ENCODE results near the gene HNF4A.
"Not testable (repeated sequence)": the region's sequence is repeated elsewhere in the genome, so short reads cannot be mapped to it uniquely, and the experiment has no call there.

Gene HNF4A

DNA sequence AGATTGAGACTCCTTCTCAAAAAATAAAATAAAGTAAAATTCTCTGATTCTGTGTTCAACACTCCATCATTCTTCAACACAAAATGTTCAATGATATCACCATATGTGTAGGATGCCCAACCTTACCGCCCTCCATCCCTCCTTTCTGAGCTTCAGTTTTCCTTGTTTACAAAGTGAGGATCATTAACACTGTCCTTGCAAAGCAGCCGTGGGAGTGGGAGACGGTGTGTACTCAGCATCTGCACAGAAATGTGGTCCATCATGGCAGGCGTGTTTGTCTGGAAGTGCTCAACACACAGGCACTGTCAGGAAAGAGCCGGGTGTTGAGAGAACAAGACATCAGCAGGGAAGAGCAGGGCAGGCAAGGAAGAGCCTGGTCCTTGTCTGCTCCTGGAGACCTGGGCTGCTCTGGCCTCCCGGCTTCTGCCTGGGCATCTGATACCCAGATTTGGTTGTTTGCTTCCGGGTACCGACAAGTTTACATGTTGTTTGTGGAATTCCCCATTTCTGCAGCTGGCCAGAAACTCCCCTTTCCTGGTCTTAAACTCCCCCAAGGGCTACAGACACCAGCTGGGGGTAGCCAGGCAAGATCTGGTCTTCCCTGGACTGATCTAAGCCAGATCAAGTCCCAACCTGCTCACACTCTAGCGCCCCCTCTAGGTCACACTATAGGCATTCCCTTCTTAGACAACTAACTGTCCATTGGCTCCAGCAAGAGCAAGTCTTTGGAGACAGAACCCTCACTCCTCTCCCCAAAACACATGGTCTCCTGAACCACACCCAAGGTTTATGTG is 93.5 kb downstream of the HNF4A start:
- no peak for DNase-seq

GRCh38 chr20:44449864-44450263 is 94.4 kb downstream of the HNF4A start:
- DNase-seq = no peak

GRCh38 chr20:44450281-44450889 is 94.9 kb downstream of the HNF4A start:
- DNase-seq = no peak

- no peak for DNase-seq
Measured at GRCh38 chr20:44450903-44451450, 95.5 kb downstream of the HNF4A start.

DNA sequence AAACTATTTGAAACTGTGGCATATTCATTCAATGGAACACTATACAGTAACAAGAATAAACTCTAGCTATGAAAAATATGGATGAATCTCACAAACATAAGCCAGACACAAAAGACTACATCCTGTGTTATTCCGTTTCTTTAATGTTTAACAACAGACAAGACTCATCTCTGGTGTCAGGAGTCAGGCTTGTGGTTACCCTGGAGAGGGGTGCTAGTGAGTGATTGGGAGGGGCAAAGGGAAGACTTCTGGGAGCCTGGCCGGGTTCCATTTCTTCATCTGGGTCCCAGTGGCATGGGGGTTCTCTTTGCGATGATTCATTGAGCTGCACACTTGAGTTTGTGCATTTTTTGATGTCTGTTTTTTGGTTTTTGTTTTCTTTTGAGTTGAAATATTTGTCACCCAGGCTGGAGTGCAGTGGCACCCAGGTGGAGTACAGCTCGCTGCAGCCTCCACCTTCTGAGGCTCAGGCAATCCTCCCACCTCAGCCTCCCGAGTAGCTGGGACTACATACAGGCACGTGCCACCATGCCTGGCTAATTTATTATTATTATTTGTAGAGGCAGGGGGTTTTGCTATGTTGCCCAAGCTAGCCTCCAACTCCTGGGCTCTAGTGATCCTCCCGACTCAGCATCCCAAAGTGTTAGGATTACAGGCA is 98.9 kb downstream of the HNF4A start:
- no peak for DNase-seq

GRCh38 chr20:44455126-44455525 is 99.6 kb downstream of the HNF4A start:
- no peak for DNase-seq

DNA sequence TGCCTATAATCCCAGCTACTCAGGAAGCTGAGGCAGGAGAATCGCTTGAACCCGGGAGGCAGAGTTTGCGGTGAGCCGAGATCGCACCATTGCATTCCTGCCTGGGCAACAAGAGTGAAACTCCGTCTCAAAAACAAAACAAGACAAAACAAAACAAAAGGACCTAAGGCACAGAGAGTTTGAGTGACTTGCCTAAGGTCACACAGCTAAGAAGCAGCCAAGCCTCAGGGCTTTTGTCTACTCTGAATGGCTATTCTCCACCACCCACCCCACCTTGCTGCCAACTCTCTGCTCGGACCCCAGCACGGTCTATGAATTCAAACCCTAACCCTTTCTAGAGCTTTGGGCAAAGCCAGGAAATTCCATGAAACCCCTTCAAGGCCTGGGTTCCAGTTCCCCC is 101.1 kb downstream of the HNF4A start:
- DNase-seq = no peak

GRCh38 chr20:44457016-44457415 is 101.5 kb downstream of the HNF4A start:
- DNase-seq = no peak

DNA sequence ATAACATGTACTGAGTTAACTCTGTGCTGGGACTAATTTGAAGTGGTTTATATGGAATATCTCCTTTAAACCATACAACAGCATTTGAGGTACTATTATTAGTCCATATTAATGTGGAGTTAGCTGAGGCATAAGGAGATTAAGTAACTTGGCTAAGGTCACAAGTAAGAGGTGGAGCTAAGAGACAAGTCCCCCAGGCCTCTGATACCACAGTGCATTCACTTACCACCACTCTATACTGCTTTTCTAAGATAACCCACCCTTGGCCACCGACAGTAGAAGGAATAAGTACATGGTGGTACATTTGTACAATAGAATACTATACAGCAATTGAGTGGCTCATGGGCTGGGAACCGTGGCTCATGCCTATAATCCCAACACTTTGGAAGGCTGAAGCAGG is 103.8 kb downstream of the HNF4A start:
- no peak for DNase-seq

DNA sequence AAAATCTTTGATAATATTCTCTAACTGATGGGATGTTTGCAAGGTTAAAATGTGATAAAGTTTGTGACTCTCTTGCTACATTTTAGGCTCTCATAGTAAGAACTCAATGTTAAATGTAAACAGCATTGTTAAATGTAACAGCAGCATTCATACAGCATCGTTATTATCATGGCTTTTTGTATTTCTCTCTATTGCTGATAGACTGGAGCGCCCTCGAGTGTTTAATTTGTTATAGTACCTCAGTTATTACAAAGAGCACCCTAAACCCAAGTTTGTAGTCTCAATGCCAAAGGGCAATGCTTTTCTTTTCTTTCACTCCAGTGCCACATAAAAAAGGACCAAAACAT is 105.3 kb downstream of the HNF4A start:
- no peak for DNase-seq

DNA sequence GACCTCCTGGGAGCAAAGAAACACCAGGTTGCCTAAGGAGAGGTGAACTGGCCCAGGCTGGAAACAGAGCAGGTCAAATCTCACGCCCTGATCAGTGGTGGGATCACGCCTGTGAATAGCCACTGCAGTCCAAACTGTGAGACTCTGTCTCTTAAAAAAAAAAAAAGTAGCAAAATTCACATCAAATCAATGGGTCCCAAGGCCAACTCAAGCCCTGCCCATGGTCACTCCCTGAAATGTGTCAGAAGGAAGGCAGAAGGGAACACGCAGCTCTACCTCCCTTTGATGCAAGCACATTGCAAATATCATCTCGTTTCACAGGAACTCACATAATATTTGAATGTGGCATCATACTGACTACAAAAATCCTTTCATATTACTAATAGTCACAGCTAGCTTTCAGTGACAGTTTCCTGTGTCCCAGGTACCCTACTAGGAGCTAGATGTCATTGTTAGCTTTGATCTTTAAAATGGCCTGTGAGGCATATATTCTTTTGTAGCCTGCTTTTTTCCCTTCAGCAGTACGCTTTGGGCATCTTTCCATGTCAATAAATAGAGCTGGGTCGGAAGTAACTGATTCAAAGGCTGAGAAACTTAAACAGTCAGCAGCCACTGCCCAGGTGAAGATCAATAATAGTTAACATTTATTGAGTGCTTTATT is 105.8 kb downstream of the HNF4A start:
- DNase-seq = no peak

DNA sequence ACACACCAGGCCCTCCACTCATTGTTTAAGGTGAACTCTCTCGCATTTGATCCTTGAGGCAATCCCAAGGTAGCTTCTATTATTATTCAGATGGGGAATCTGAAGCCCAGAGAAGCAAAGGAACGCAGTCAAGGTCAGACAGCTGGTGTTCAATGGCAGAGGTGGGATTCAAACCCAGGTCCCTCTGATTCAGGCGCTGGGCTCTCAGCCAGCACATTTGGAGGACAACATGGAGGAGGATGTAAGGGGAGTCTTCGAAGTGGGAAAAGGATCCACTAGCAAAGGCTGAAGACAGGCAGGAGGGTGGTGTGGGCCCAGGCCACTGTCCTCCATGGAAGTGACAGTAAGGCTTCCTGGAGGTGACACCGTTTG is 106.3 kb downstream of the HNF4A start:
- no peak for DNase-seq

GRCh38 chr20:44463466-44463865 is 108.0 kb downstream of the HNF4A start:
- DNase-seq = no peak

DNA sequence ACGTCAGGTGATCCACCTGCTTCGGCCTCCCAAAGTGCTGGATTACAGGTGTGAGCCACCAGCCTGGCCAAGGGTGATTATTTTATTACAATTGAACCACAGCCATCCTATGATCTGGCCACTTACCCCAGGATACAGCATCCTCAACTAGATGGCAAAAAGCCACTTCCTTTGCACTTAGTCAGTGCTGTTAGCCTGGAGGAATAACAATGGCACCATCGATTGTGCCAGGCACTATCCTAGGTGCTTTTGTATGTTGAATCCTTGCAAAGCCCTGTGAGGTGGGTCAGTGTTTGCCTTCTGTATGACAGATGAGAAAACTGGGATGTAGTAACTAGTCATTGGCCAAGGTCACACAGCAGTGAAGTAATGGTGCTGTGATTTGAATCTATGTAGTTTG is 109.0 kb downstream of the HNF4A start:
- no peak for DNase-seq

GRCh38 chr20:44465001-44465560 is 109.6 kb downstream of the HNF4A start:
- DNase-seq = no peak

DNA sequence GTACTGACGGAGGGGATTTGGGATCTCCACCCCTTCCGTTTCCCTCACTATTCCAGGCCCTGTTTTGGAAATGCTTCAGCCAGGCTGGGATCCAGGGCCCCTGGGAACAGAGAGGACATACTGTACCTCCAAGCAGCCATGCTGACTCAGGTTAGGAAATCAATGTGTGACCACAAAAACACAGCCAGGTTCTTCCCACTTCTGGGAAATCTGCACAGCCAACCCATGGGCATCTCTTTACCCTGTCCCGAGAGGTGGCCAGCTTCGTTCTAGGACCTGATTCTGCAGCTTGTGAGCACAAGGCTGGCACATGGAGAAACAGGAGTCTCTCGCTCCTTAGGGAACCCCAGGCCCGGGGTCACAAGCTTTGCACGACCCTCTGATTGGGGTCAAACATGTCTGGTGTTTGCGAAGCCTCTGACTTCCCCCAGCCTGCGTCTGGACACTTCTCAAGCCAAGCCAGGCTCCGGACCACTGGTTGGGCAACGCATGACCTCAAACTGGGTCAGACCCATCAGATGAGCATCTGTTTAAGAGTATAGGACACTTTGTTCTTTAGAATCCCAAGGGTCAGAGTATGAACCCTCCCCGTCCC is 111.9 kb downstream of the HNF4A start:
- DNase-seq = no peak

DNA sequence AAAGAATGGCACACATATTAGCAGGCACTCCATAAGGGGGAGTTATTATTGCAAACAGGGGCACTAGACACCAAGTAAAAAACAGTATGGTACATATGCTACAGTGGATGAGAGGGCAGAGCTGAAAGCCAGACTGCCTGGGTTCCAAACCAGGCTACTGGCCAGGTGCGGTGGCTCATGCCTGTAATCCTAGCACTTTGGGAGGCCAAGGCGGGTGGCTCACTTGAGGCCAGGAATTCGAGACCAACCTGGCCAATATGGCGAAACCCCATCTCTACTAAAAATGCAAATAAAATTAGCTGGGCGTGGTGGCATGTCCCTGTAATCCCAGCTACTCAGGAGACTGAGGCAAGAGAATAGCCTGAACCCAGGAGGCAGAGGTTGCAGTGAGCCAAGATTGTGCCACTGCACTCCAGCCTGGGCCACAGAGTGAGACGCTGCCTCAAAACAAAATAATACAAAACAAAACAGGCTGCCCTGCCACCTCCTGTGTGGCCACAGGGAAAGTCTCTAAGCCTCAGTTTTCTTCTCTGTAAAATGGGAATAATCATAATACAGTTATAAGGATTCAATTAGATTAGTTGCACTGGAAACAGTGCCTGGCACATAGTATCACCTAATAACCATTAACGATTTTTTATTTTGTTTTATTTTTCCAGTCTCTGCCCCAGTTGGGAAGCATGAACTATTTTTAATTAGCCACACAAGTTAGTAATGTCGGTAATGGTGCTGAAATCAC is 112.7 kb downstream of the HNF4A start:
- no peak for DNase-seq

GRCh38 chr20:44470327-44470726 is 114.8 kb downstream of the HNF4A start:
- no peak for DNase-seq

- DNase-seq = peak in 1 of 2 experiments; percentile 19
Measured at GRCh38 chr20:44471481-44471882, 116.0 kb downstream of the HNF4A start.

GRCh38 chr20:44472283-44472682 is 116.8 kb downstream of the HNF4A start:
- DNase-seq = not testable (repeated sequence)

DNA sequence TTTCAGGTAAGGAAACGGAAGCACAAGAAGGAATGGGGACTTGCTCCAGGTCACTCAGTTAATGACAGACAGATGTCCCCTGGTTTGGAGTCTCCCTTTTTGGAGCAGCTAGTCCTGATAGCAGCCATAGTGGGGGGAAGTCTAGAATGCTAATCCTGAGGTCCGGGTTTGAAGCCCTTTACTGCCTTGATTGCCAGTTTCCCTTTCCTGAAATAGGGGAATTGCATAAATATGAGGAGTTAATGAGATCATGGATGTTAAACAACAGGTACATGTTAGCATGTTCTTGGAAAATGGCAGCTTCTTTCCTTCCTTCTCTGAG is 119.8 kb downstream of the HNF4A start:
- no peak for DNase-seq
